Sigmoid colon (tissue), 4 donors: Measurements from ENCODE around the gene IMMP2L.

Experiments used
- CTCF ChIP-seq, 4 experiments: fragments of 450-650 bp in 3 of 4; fragments of 200-600 bp in 1 of 4; IDR thresholded peaks; one replicate each; pipeline ENCODE4 v1.5.1; 2016 to 2019; ENCODE audit warnings: antibody characterized with exemption in 4 of 4, mild to moderate bottlenecking in 3 of 4, moderate library complexity in 2 of 4
- POLR2AphosphoS5 ChIP-seq, 4 donors: sonication (generic); formaldehyde crosslinking; IDR thresholded peaks; one replicate each; pipeline ENCODE4 v1.6.1; 2017; ENCODE audit warnings: antibody characterized with exemption in 4 of 4

- TF ChIP-seq CTCF (IDR thresholded peaks at IDR 0.05) (no peak), POLR2AphosphoS5 (IDR thresholded peaks at IDR 0.05) (no peak)
These were observed 21.2 kb downstream of the IMMP2L start for GRCh38 chr7:111541067-111541466.
